ENCODE measurements around the gene KCNJ14.

The KCNJ14 gene

DNA sequence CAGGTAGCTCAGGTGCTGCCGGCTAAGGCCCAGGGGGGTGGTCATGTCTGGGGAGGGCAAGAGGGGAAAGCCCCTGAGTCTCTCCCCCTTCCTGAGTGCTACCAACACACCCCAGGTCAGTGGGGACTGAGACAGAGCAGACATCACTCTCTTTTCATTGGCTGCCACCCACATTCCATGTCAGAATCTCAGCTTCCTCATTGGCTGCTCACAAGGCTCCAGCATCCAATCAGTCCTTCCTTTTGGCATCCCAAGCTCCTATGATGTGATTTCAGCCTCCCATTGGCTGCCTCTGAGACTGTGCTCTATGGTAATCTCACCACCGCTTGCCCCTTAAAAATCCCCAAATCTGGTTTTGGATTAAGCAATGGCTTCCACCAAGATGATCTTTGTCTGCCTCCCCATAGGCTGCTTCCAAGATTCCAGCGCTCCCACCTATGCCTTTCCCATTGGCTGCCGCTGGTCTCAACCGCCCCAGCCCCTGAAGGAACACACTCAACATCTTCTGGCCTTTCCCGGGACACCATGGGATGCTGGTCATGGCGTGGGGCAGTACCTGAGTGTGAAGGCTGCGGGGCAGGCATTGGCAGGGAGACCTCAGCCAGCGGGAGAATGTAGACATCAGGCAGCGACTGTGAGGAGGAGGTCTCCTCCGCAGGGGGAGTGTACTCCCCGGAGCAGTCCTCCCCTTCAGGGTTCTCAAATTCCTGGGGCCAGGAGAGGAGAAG, 54.3 kb downstream of the KCNJ14 start:
- no peak for DNase-seq

DNA sequence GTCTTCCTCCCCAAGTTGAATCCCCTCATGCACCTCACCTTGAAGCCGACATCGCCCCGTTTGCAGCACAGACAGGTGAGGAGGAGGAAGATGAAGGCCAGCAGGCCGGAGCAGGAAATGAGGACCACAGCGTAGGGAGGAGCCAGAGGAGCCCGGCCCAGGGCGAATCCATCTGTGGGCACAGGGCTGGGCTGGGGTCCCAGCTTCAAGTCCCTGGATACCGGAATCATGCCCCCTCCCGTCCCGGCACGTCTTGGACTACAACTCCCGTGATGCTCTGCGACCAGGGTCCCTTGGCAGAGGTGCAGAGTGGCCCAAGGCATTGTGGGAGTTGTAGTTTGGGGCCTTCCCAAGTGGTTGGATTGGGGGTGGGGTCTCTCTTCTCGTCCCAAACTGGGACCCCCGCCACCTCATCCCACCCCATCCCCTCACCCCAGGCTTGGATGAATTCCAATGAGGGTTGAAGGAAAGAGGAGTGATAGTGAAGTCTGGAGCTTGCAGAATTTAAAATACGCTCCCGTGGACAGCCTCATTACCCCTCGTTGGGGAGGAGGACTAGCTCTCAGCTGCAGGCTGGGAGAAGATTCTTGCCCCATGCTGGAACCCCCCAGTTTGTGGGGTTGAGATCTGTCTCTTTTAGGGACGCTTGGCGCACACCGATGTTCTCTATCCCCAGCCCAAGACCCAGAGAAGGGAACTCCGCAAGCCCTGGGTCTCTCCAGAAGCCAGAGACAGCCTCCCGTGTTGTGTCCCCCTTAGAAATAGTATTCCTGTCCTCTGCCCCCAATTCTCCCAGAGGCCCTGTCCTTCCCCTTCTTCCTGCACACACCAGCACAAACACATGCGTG, 55.3 kb downstream of the KCNJ14 start:
- DNase-seq = peak; percentile 69 to 78

DNA sequence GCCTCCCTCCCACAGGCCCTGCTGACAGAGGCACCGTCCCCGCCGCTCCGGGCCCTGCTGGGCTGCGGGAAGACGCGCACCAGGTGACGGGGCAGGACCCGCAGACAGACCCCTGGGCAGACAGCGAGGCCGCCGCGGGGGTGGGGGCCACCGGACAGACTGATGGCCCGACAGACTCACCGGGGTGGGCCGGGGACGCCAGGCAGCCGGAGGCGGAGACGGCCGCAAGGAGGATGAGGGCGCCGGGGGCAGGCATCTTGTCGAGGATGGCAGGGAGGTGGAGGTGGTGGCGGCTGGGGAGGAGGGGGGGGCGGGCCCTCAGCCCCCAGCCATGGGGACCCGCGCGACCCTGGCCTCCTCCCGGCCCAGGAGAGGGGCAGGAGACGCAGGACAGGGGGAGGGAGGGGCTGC, 56.0 kb downstream of the KCNJ14 start:
- peak in 1 of 2 donors; percentile 30 for DNase-seq

DNA sequence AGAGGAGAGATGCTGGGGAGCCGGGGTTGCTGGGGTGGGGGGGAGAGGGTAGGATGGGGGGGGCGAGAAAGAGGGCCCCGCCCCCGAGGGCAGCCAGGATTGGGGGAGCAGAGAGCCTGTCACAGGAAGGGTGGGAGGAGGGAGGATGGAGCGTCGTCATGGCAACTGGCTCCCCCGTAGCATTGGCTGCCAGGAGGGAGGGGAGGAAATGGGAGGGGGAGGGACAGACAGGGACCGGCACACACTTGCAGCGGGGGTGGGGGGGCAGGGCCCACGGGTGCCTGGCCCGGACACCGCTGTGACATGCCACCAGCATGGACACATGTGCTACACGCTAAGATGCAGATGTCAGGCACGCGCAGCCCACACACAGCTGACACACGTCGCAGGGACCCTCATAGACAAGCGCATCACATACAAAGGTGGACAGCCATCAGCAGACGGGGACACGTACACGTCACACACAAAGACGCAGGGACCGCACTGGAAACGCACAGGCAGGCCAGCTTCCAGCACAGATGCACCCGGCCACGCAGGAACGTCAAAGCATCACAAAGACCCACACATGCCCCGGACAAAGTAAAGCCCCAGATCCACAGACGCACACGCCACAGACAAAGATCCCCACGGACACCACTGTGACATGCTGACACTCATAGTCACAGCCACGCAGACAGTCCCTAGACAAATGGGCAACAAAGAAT, 56.6 kb downstream of the KCNJ14 start, which contains the start of gene LMTK3:
LMTK3 (minus strand) TSS at position 36 of the 704 bp plus-strand sequence. CDS start 259 bp downstream, outside the sequence.
- DNase-seq = peak; percentile 90 to 92

DNA sequence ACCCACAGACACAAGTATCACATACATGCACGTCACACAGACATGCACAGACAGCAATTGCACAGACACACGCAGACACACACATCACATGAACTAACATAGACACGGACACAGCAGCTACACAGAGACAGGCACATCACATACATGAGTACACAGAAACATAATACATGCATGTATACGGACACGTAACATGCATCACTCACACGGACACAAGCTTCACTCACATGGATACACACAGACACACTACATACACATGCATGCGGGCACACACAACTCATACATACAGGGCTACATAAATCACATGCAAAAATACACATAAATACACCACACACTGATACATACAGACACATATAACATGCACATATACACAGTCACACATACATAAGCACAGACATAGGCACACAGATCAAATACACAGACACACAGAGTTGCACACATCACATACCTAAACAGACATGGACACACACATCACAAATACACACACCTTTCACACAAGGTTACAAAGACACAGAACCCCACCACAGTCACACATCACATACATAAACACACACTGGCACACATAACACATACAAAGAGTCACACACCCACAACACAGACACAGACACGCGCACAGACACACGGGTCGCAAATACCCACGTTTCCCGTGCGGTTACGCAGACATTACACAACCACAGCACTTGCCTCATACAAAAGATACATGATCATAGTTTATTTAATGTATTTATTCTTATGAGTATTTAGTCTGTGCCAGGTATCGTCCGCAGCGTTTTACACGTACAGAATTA, 57.3 kb downstream of the KCNJ14 start:
- DNase-seq = peak in 1 of 2 donors; percentile 38

DNA sequence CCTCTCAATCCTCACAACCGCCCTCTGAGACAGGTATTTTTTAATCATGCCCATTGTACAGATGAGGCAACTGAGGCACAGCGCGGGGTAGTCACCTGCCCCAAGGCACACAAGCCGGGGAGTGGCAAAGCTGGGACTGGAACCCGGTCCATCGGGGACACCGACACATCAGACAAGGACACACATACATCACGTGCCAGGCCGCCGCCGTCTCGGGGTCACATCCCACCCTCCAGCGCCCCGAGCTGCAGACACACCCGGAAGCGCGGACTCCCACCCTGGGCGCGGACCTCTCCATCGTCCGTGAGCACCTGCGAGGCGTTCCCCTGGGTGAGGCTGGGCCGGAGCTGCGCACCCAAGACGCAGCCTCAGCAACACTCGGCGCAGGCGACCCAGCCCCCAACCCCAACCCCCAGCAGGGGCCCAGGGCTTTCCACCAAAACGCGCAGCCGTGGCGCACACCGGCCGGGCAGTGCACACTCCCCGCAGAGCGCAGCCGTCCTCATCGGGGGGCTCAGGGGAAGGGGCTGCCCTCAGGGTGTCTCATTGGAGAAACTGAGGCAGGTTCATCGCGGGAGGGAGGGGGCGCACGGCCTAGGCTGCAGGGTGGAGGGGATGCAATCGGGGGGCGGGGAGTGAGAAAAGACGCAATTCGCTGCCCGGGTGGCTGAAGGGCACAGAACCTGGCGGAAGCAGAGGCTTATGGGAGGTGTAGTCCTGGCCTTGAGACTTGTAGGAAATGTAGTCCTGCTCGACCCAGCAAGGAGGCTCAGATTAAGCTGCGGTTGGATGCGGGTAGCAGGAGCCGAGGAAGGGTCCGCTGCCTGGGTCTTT, 58.1 kb downstream of the KCNJ14 start:
- DNase-seq = peak; percentile 76 to 81

DNA sequence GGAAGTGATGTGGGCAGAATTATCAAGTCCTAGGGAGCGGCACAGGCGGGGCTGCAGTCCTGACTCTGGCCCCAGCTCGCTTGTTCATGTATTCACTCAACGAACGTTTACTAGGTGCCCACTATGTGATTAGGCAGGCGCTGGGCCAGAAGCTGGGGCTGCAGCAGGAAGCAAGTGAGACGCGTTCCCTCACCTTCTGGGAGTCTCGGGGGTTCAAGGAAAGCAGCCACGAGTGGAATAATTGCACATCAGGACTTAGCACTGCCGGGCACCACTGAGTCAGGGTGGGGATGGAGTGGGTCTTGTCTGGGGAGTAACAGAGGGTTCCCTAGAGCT, 58.7 kb downstream of the KCNJ14 start:
- no peak for DNase-seq

DNA sequence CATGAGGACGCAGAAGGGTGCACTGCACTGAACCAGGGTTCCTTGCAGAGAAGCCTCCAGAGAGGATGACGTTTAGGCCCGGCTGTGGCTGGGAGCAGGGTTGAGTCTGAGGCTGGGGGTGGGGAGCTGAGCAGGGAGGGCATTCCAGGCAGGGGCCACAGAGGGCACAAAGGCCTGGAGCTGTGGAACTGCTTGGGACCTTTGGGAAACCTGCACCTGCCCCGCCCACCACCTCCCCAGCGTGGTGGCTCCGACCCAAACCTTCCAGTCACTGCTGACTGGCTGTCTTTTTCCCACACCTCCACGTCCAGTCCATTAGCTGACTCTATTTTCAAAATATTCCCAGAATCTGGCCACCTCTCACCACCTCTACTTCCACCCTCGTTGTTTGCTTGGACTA, 61.2 kb downstream of the KCNJ14 start:
- DNase-seq = no peak
